CD14-positive monocyte (primary cell): Measurements from ENCODE around the gene LRRFIP2. TPM values are rescaled to one million over a fixed set of nuclear protein-coding genes. Genes with fewer than 3 reads are reported as not detected.

Experiments
- DNase-seq, 3 donors: peaks; one replicate each; pipeline ENCODE4 v3.0.0-alpha.2; 2011 to 2022
- H2AFZ ChIP-seq: 2 replicates; pipeline ENCODE4 v1.6.0; 2012; ENCODE audit warnings: mild to moderate bottlenecking, low read depth, low read length, inconsistent platforms; ENCODE audit not compliant: insufficient read depth, poor library complexity, severe bottlenecking
- H3K27ac ChIP-seq, 2 donors: 1 replicate in 1 of 2; 2 replicates in 1 of 2; pipeline ENCODE4 v1.5.1; 2012 to 2013; ENCODE audit warnings: low read length in 2 of 2, control low read depth in 1 of 2, inconsistent platforms in 1 of 2, low read depth in 1 of 2, mild to moderate bottlenecking in 1 of 2
- H3K27me3 ChIP-seq, 2 donors: one replicate each; pipeline versions ENCODE4 v1.6.0 to v1.6.1; 2011 to 2013; ENCODE audit warnings: low read length in 2 of 2; ENCODE audit not compliant: control insufficient read depth in 2 of 2, insufficient read depth in 2 of 2
- H3K36me3 ChIP-seq, 2 donors: replicated peaks in 1 of 2; 1 replicate in 1 of 2; 2 replicates in 1 of 2; pipeline versions ENCODE4 v1.5.1 to v1.6.1; 2012 to 2013; ENCODE audit warnings: low read length in 2 of 2, control low read depth in 1 of 2, inconsistent platforms in 1 of 2, mild to moderate bottlenecking in 1 of 2; ENCODE audit not compliant: insufficient read depth in 2 of 2, control insufficient read depth in 1 of 2
- H3K4me1 ChIP-seq, 2 donors: 1 replicate in 1 of 2; 2 replicates in 1 of 2; pipeline versions ENCODE4 v1.5.1 to v1.6.1; 2012 to 2013; ENCODE audit warnings: low read length in 2 of 2, control low read depth in 1 of 2, inconsistent platforms in 1 of 2, mild to moderate bottlenecking in 1 of 2, moderate library complexity in 1 of 2; ENCODE audit not compliant: insufficient read depth in 2 of 2, control insufficient read depth in 1 of 2
- H3K4me2 ChIP-seq: replicated peaks from 2 replicates; pipeline ENCODE3; 2012; ENCODE audit warnings: low read length, moderate library complexity, mild to moderate bottlenecking; ENCODE audit not compliant: poor library complexity, severe bottlenecking; ENCODE audit errors: extremely low read depth
- H3K4me3 ChIP-seq, 3 experiments: fragments of 200-600 bp in 1 of 3; sonication (generic) in 1 of 3; replicated peaks in 1 of 3; 1 replicate in 2 of 3; 2 replicates in 1 of 3; pipeline ENCODE4 v1.5.1; 2011 to 2013; ENCODE audit warnings: low read length in 3 of 3, mild to moderate bottlenecking in 3 of 3, control low read depth in 2 of 3, low read depth in 2 of 3, inconsistent platforms in 1 of 3, moderate library complexity in 1 of 3
- H3K79me2 ChIP-seq: 2 replicates; pipeline ENCODE4 v1.6.0; 2012; ENCODE audit warnings: mild to moderate bottlenecking, control low read depth, inconsistent platforms, low read length, moderate library complexity; ENCODE audit not compliant: insufficient read depth
- H3K9ac ChIP-seq: 2 replicates; pipeline ENCODE4 v1.6.0; 2017; ENCODE audit warnings: low read length, mild to moderate bottlenecking; ENCODE audit not compliant: insufficient read depth, poor library complexity, severe bottlenecking
- H3K9me3 ChIP-seq, 2 donors: replicated peaks in 1 of 2; 1 replicate in 1 of 2; 2 replicates in 1 of 2; pipeline versions ENCODE4 v1.5.1 to v1.6.1; 2012 to 2013; ENCODE audit warnings: low read length in 2 of 2, control low read depth in 1 of 2; ENCODE audit not compliant: control insufficient read depth in 1 of 2, insufficient read depth in 1 of 2
- H4K20me1 ChIP-seq: 2 replicates; pipeline ENCODE4 v1.6.0; 2012; ENCODE audit warnings: mild to moderate bottlenecking, low read length, control low read depth, moderate library complexity; ENCODE audit not compliant: insufficient read depth
- H3K27ac Mint-ChIP-seq, 7 donors: one replicate each; pipeline ENCODE4 v1.8.0; 2020; ENCODE audit warnings: mild to moderate bottlenecking in 7 of 7, mixed read lengths in 7 of 7, moderate library complexity in 6 of 7, inconsistent platforms in 2 of 7
- H3K27me3 Mint-ChIP-seq, 3 donors: one replicate each; pipeline ENCODE4 v1.8.0; 2021 to 2022; ENCODE audit warnings: low read depth in 3 of 3, mild to moderate bottlenecking in 3 of 3, mixed read lengths in 3 of 3, moderate library complexity in 3 of 3, inconsistent platforms in 1 of 3
- H3K36me3 Mint-ChIP-seq, 2 donors: one replicate each; pipeline ENCODE4 v1.8.0; 2020; ENCODE audit warnings: mixed read lengths in 2 of 2, inconsistent platforms in 1 of 2, mild to moderate bottlenecking in 1 of 2
- H3K4me1 Mint-ChIP-seq: one replicate; pipeline ENCODE4 v1.8.0; 2020; ENCODE audit warnings: mild to moderate bottlenecking, mixed read lengths
- H3K4me3 Mint-ChIP-seq, 2 donors: one replicate each; pipeline ENCODE4 v1.8.0; 2020; ENCODE audit warnings: mild to moderate bottlenecking in 2 of 2, mixed read lengths in 2 of 2, moderate library complexity in 1 of 2
- H3K9me3 Mint-ChIP-seq, 7 donors: one replicate each; pipeline ENCODE4 v1.8.0; 2020 to 2022; ENCODE audit warnings: mixed read lengths in 7 of 7, mild to moderate bottlenecking in 6 of 7, moderate library complexity in 6 of 7, inconsistent platforms in 2 of 7
- whole genome bisulfite sequencing: methylation state at CpG from one replicate; pipeline ENCODE4 v1.1.5; 2013; ENCODE audit warnings: missing lambda C conversion rate; ENCODE audit not compliant: insufficient coverage; 5-methylcytosine and 5-hydroxymethylcytosine counted together
- intact Hi-C, 2 donors: fragments of 100-400 bp; cut with micrococcal nuclease; formaldehyde crosslinking; loops; one replicate each; pipeline versions ENCODE4 v1.15.0 to v1.15.1; 2023
- polyA plus RNA-seq, 3 donors: library from polyadenylated mRNA; depleted of rRNA in 1 of 3; unstranded in 2 of 3; stranded (reverse) in 1 of 3; fragments of 300-500 nt in 2 of 3; fragments of >200 nt in 1 of 3; fragmentation: Illumina TruSeq in 2 of 3; gene quantifications; 1 replicate in 2 of 3; 2 replicates in 1 of 3; pipeline ENCODE4 v1.2.3, GENCODE V29; 2012 to 2021
- TF ChIP-seq, protein P1 (sequence below): fragments of 200-600 bp; IDR thresholded peaks from one replicate; pipeline ENCODE4 v1.8.0; 2022; ENCODE audit warnings: antibody characterized with exemption, mild to moderate bottlenecking

The LRRFIP2 gene
- polyA plus RNA-seq, 3 donors: 30.9 to 39.4 (median 31.7) TPM

DNA sequence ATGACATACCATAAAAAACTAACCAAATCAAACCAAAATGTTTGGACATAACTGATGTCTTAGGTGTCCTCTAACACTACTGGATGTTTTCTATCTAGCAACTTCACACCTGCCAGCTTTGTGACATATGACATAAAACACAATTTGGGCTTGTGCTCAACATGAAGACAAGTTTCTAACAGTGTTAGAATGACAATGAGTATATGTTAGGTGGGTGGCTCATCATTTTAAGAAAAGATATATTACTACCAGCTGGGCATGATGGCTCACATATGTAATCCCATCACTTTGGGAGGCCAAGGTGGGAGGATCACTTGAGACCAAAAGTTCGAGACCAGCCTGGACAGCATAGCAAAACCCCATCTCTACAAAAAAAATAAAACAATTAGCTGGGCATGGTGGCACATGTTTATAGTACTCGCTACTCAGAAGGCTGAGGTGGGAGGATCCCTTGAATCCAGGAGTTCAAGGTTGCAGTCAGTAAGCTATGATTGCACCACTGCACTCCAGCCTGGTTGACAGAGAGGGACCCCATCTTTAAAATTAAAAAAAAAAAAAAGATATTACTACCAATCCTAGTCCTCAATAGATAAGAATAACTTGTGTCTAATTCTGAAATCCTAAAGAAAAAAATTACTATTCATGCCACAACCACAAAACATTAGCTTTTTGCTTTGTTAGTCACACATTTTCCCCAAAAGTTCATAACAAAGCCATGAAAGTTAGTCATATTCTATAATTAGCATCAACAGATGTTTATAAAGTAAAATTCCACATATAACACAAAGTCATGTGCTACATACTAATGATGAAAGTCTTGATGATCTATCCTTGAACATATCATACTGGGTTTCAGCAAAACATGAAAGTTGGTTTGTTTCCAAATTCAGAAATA is 59.9 kb downstream of the LRRFIP2 start:
- peaks cover 5% of the 10 kb centered on the region for H4K20me1 ChIP-seq
- WGBS: no CpG with 5 or more reads among the region's 2 CpGs
- TF ChIP-seq, protein P1, sequence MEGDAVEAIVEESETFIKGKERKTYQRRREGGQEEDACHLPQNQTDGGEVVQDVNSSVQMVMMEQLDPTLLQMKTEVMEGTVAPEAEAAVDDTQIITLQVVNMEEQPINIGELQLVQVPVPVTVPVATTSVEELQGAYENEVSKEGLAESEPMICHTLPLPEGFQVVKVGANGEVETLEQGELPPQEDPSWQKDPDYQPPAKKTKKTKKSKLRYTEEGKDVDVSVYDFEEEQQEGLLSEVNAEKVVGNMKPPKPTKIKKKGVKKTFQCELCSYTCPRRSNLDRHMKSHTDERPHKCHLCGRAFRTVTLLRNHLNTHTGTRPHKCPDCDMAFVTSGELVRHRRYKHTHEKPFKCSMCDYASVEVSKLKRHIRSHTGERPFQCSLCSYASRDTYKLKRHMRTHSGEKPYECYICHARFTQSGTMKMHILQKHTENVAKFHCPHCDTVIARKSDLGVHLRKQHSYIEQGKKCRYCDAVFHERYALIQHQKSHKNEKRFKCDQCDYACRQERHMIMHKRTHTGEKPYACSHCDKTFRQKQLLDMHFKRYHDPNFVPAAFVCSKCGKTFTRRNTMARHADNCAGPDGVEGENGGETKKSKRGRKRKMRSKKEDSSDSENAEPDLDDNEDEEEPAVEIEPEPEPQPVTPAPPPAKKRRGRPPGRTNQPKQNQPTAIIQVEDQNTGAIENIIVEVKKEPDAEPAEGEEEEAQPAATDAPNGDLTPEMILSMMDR: no peak

DNA sequence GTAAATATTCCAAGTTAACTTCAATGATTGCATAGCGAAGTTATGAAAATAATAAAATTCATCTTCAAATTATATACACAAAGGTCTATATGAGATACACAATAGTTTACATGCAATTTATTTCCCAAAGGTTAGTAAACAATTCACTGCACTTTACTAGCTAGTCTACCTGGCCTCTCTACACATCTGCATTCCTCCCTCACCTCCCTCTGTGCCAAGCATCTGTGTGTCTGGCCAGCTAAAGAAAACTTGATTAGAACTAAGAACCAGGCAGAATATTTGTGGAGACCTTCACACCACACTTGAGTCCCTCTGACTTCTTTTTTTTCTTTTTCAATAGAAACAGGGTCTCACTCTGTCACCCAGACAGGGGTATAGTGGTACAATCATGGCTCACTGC is 61.4 kb downstream of the LRRFIP2 start:
- H3K4me3 ChIP-seq: no peak overlapping the region
- peaks cover 15 to 39% of the 10 kb centered on the region in 2 donors for H3K36me3 ChIP-seq
- Mint-ChIP-seq H3K9me3 (no peaks in the 10 kb centered on the region), H3K27ac (no peak overlapping the region), H3K4me1 (peaks cover 2% of the 10 kb centered on the region), H3K4me3 (no peak overlapping the region), H3K27me3 (peaks cover 0 to 1% (median 0%) of the 10 kb centered on the region in 3 donors), H3K36me3 (peaks cover 19 to 27% of the 10 kb centered on the region in 2 donors)
- H2AFZ ChIP-seq: no peak overlapping the region
- H3K79me2 ChIP-seq: no peaks in the 10 kb centered on the region
- H3K9ac ChIP-seq: no peak overlapping the region
- no CpG with 5 or more reads among the region's 1 CpG for WGBS
- H3K4me1 ChIP-seq: no peaks in the 10 kb centered on the region
- no peaks in the 10 kb centered on the region for H3K9me3 ChIP-seq
- DNase-seq: no peak
- H3K27ac ChIP-seq: no peak overlapping the region
- peaks cover 5% of the 10 kb centered on the region for H4K20me1 ChIP-seq
- no peaks in the 10 kb centered on the region for H3K27me3 ChIP-seq
- H3K4me2 ChIP-seq: no peak overlapping the region
- TF ChIP-seq, protein P1: no peak
- intact Hi-C loops: no loop called here

More for the DNA sequence above, 59.9 kb downstream of the LRRFIP2 start:
- Histone ChIP-seq H3K4me2 (no peak overlapping the region), H3K36me3 (peaks cover 12 to 32% of the 10 kb centered on the region in 2 donors), H3K27me3 (no peaks in the 10 kb centered on the region), H3K4me3 (no peak overlapping the region), H3K9me3 (no peaks in the 10 kb centered on the region), H3K27ac (no peak overlapping the region), H3K4me1 (no peaks in the 10 kb centered on the region), H3K9ac (no peak overlapping the region), H2AFZ (no peak overlapping the region), H3K79me2 (no peaks in the 10 kb centered on the region)
- peak in 1 of 3 donors; percentile 13 for DNase-seq
- Mint-ChIP-seq H3K27ac (no peak overlapping the region), H3K27me3 (peaks cover 0 to 1% (median 0%) of the 10 kb centered on the region in 3 donors), H3K9me3 (no peaks in the 10 kb centered on the region), H3K4me3 (no peak overlapping the region), H3K36me3 (peaks cover 20 to 31% of the 10 kb centered on the region in 2 donors), H3K4me1 (peaks cover 2% of the 10 kb centered on the region)
- intact Hi-C loops: no loop called here
